Bronchial epithelial cell (primary cell): ENCODE measurements around the gene YTHDF2. TPM values are rescaled to one million over a fixed set of nuclear protein-coding genes. Genes with fewer than 3 reads are reported as not detected.
"Not testable (repeated sequence)": the region's sequence is repeated elsewhere in the genome, so short reads cannot be mapped to it uniquely, and the experiment has no call there.

Experiments used
- DNase-seq: peaks from one replicate; pipeline ENCODE4 v3.0.0-alpha.2; 2010; ENCODE audit warnings: low read depth
- FAIRE-seq: peaks from 2 replicates; lab custom pipeline; 2011; peaks lifted over from hg19 to GRCh38; lab: Jason Lieb, UNC
- H3K27me3 ChIP-seq: 2 replicates; pipeline ENCODE4 v1.5.1; 2011; ENCODE audit warnings: low read length; ENCODE audit not compliant: control insufficient read depth, insufficient read depth
- H3K36me3 ChIP-seq: 2 replicates; pipeline ENCODE4 v1.5.1; 2011; ENCODE audit warnings: low read length; ENCODE audit not compliant: control insufficient read depth, insufficient read depth
- H3K4me3 ChIP-seq: 2 replicates; pipeline ENCODE4 v1.5.1; 2011; ENCODE audit warnings: mild to moderate bottlenecking, low read depth, low read length, control low read depth
- CTCF ChIP-seq: IDR thresholded peaks from 2 replicates; pipeline ENCODE4 v1.5.1; 2011; ENCODE audit warnings: mild to moderate bottlenecking, moderate library complexity, low read length, control low read depth, inconsistent platforms; ENCODE audit not compliant: insufficient read depth, severe bottlenecking
- total RNA-seq: library from RNA; depleted of rRNA; stranded (reverse); fragments of >200 nt; gene quantifications from 2 replicates; pipeline ENCODE4 v1.2.1, GENCODE V29; 2014

YTHDF2 gene
- total RNA-seq, 1 donor from 2014 or later: 63.4 TPM

DNA sequence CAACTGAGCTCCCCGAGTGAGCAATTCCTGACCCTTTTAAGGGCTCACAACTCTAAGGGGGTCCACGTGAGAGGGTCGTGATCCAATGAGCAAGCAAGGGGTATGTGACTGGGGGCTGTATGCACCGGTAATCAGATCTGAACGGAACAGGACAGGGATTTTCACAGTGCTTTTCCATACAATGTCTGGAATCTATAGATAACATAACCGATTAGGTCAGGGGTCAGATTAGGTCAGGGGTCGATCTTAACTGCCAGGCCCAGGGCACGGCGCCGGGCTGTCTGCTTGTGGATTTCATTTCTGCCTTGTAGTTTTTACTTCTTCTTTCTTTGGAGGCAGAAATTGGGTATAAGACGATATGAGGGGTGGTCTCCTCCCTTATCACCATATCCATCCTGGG, 44.6 kb downstream of the YTHDF2 start:
- TF ChIP-seq CTCF: no peak
- FAIRE-seq: no peak
- DNase-seq: no peak
- Histone ChIP-seq H3K27me3 (no peaks in the 10 kb centered on the region), H3K4me3 (no peak overlapping the region), H3K36me3 (no peaks in the 10 kb centered on the region)

DNA sequence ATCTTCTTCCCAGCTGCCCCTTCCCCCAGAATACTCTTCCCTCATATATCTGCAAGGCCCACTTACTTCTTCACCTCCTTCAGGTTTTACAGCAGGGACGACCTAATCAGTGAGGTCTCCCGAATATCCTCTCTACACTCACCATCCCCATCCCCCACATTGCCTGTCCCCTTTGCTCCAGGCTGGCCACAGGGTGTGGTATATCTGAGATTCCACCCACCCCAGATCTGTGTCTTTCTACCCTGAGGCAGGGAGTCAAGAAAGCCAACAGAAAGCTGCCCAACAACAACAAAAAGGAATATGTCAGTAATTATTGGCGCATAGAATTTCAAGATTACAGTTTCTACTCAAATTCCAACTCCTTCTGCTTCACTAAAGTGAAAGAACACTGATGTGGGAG, 45.3 kb downstream of the YTHDF2 start:
- no peak for DNase-seq
- no peak for TF ChIP-seq CTCF
- Histone ChIP-seq H3K4me3 (no peak overlapping the region), H3K27me3 (no peaks in the 10 kb centered on the region), H3K36me3 (no peaks in the 10 kb centered on the region)
- FAIRE-seq: no peak

GRCh38 chr1:28783363-28783762, 46.6 kb downstream of the YTHDF2 start:
- H3K4me3 ChIP-seq: no peak overlapping the region
- peaks cover 3% of the 10 kb centered on the region for H3K27me3 ChIP-seq
- FAIRE-seq (no peak), DNase-seq (no peak)
- TF ChIP-seq CTCF: no peak
- H3K36me3 ChIP-seq: no peaks in the 10 kb centered on the region

- H3K4me3 ChIP-seq: no peak overlapping the region
- no peak for FAIRE-seq
- no peak for DNase-seq
- no peak for TF ChIP-seq CTCF
- peaks cover 3% of the 10 kb centered on the region for H3K27me3 ChIP-seq
- H3K36me3 ChIP-seq: no peaks in the 10 kb centered on the region
Measured at GRCh38 chr1:28789412-28789811, 52.7 kb downstream of the YTHDF2 start.

GRCh38 chr1:28789816-28790215, 53.1 kb downstream of the YTHDF2 start:
- Histone ChIP-seq H3K36me3 (no peaks in the 10 kb centered on the region), H3K27me3 (peaks cover 3% of the 10 kb centered on the region), H3K4me3 (no peak overlapping the region)
- TF ChIP-seq CTCF: no peak
- no peak for FAIRE-seq
- DNase-seq: no peak

DNA sequence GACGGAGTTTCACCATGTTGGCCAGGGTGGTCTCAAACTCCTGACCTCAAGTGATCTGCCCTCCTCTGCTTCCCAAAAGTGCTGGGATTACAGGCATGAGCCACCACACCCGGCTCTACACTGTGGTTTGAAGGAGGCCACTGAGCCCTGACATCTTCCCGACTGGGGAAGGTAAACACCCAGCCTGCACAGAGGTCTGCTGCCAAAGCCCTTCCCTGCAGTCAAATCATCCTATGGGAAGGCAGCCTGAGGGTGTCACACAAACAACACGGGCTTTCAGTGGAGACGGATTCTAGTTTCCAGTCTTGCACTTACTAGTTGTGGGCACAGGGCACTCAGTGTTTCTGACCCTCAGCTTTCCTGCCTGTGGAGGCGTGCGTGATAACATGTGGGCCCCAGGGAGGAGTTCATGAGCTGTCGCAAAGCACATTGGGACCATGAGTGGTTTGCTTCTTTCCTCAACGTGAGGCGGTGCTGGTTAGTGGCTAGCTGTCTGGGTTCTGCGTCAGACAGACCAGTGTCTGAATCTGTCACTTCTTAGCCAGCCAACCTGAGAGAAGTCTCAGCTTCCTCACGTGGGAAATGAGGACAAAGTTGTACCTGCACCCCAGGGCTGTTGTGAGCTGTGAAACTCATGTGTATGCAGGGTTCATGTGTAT, 53.8 kb downstream of the YTHDF2 start:
- TF ChIP-seq CTCF: no peak
- H3K4me3 ChIP-seq: no peak overlapping the region
- peak; percentile 50 for FAIRE-seq

DNA sequence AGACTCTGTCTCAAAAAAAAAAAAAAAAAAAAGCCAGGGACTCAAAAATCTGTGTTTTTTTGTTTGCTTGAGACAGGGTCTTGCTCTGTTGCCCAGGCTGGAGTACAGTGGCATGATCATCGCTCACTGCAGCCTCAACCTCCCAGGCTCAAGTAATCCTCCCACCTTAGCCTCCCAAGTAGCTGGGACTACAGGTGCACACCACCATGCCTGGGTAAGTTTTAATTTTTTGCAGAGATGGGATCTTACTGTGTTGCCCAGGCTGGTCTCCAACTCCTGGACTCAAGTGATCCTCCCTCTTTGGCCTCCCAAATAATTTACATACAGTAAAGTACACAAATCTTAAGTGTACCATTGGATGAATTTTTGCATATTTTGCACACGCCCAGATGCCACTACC, 55.2 kb downstream of the YTHDF2 start:
- not testable (repeated sequence) for DNase-seq, H3K4me3 ChIP-seq, H3K36me3 ChIP-seq, H3K27me3 ChIP-seq, FAIRE-seq

More for the DNA sequence above, 53.8 kb downstream of the YTHDF2 start:
- no peak for DNase-seq
- Histone ChIP-seq H3K36me3 (no peaks in the 10 kb centered on the region), H3K27me3 (peaks cover 3% of the 10 kb centered on the region)
